NCI-H2196 treated with DMSO at 0.1 percent for 48 hours (cell line): Measurements from ENCODE around the gene CIAO2B.

ENCODE experiments used
- DNase-seq: peaks from one replicate; lab custom pipeline; 2025; ENCODE audit not compliant: unreplicated experiment; lab: John Stamatoyannopoulos, UW

CIAO2B gene

GRCh38 chr16:66921729-66922450 is 12.3 kb downstream of the CIAO2B start:
- DNase-seq = no peak

GRCh38 chr16:66920924-66921680 is 13.1 kb downstream of the CIAO2B start:
- DNase-seq = no peak

GRCh38 chr16:66920299-66920590 is 14.0 kb downstream of the CIAO2B start:
- DNase-seq = no peak

DNA sequence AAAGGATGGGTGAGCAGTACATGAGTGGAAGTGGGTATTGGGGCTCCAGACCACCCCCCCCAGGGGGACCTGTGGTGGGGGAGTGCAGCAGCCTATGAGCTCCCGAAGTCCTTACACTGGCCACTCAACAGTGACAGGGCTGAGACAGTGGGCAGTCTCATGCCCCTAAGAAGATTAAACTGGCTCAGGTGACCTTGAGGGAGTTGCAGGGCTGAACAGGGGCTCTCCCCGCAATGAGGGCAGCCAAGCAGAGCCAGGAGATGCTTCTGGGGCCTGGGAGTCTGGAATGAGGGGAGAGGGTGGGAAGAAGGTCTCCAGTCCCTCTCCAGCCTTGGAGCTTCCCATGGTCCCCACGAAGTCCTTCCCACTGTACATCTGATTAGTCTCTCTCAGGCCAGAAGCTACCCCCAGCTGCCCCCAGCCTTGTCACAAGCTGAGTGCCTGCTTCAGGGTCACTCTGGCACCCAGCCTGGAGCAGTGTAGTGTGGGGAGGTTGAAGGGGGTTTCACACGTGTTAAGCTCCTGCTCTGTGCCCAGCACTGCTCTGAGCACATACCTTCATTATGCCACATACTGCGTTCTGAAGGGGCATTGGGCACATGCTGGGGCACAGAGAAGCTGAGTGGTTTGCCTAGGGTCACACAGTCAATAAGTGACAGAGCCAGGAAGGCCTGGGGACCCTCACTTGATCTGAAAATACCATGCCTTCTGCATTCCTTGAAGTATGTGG is 14.5 kb downstream of the CIAO2B start:
- no peak for DNase-seq

DNA sequence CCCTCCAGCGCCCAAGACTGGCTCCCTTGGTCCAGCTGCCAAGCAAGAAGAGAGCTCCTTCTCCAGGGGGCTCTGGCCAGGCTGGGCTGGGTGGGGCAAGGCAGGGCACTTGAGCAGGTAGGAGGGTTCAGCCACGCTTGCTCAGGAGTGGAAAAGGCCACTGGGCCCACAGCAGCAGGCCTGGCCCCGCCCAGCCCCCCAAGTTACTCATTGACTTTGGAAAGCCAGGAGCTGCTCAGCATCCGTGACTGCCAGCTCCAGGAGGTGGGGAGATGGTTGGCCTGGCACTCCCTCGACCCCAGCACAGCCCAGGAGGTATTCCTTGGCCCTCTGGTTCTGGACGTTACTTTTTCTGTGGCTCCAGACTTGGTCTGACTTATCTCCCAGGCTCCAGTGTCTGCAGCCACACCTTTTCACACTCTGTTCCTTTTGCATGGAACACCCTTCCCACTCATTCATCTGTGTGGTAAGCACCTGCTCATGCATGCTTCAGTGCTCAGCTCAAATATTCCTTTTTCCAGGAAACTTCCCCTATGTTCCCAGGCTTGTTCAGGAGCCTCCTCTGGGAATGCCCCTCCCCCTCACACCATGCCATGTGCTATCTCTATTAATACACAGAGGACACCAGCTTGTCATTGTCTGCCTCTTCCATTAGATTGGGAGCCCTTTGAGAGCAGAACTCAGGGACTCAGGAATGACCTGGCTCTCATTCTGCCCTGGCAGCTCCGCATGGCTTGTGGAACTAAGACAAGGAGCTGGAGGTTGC is 15.2 kb downstream of the CIAO2B start, which contains the start of gene CDH16:
CDH16 (minus strand) TSS at position 83 of the 766 bp plus-strand sequence. CDS start 820 bp downstream, outside the sequence.
- DNase-seq = no peak

DNA sequence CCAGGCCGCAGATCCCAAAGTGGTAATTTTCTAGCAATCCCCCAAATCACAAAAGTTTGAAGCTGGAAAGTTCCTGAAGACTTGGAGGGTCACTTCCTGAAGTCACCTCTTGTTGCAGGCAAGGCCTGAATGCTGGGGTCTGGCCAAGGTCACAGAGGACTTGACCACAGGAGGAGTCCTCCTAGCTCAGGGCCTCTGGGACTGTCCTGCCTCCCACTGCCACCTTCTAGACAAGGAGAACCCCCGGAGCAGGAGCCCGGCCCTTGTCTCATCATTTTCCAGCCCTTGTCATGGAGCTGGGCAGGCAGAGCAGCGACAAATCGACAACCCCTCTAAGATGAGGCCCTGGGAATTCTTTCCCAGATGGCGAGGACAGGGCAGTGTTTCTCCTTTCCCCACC is 15.8 kb downstream of the CIAO2B start:
- DNase-seq = no peak

- no peak for DNase-seq
These were observed 16.5 kb downstream of the CIAO2B start for GRCh38 chr16:66917741-66918140.

- no peak for DNase-seq
These were observed 17.7 kb downstream of the CIAO2B start for GRCh38 chr16:66916518-66916917.

DNA sequence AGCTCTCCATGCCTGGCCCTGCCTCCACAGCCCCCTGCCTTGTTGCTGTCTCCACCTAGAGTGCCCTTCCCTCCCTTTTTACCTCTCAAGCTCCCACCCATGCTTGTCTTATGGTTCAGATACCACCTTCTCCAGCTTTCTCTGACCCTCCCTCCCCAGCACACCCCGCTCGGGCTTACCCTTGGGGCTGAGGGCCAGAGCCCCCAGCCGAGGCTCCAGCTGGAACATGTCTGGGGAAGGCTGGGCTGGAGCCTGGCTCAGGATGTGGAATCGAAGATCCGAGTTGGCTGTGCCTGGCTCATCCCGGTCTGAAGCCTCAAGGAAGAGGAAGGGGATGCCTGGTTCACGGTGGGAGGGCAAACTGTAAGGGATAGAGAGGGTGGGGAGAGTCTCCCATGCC is 19.2 kb downstream of the CIAO2B start:
- no peak for DNase-seq

DNA sequence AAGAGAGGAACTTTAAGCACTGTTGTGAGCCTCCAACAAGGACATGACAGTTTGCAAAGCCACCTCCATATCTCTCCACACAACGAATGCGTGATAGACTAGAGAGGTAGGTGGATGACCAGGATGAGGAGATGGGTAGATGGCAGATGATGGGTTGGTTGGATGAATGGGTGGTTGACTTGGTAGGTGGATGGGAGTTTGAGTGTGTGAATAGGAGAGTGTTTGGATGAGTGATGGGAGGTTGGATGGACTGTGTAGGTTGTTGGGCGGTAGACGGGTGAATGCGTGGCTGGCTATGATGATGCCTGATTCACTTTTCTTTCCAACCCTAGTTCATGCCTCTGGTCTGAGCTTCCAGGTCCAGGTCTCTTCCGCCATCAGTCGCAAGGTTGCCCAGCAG is 19.7 kb downstream of the CIAO2B start:
- no peak for DNase-seq

GRCh38 chr16:66913711-66914110 is 20.5 kb downstream of the CIAO2B start:
- no peak for DNase-seq

- no peak for DNase-seq
These were observed 21.1 kb downstream of the CIAO2B start for GRCh38 chr16:66913081-66913480.

GRCh38 chr16:66911801-66912200 is 22.4 kb downstream of the CIAO2B start:
- DNase-seq = no peak

GRCh38 chr16:66911112-66911511 is 23.1 kb downstream of the CIAO2B start:
- DNase-seq = no peak

GRCh38 chr16:66910175-66910940 is 23.8 kb downstream of the CIAO2B start:
- DNase-seq = no peak

GRCh38 chr16:66908762-66909559 is 25.2 kb downstream of the CIAO2B start:
- DNase-seq = no peak

GRCh38 chr16:66908116-66908515 is 26.1 kb downstream of the CIAO2B start:
- DNase-seq = no peak

DNA sequence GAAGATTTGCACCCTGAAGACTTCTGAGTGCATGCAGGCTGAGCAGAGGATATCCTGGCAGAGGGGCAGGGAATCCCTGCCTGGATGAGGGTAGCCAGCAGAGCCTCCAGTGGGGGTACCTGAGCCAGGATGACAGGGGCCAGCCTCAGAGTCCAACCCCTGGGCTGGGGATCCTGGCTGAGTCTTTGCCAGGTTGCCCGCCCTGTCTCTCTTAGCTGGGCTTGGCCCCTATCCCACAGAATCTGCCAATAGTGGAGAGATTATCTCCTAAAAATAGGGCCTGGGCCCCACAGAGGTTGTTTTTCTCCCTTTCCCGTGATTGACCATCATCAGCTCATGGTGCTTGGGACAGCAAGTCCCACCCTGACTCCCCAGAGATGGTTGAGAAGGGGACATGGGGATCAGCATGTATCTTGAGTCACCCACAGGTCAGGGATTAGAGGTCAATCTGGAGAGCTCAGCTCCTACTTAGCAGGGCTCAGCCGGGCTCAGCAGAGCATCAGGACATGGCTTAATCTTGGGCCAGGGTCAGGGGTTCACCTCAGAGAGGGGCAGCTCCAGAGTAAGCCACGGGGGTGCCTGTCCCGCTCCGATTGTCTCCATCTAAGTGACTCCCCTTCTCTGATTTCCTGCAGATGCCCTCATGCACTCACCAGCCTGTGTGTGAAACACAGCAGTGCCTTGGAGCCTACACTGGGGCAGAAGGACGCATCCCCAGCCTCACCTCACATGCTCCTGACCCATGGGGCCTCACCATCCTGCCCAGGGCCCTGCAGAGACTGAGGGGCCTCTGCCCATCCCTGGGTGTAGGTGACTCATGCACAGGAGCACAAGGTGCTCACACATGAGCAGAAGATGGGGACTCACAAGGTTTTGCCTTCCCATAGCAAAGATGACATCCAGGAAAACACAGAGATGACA is 27.0 kb downstream of the CIAO2B start:
- no peak for DNase-seq
